Measurements from ENCODE around the gene WDR35. TPM values are rescaled to one million over a fixed set of nuclear protein-coding genes. Genes with fewer than 3 reads are reported as not detected.

The WDR35 gene
- total RNA-seq, 1 experiment from 2014 or later, result 6.6 TPM

- Histone ChIP-seq H3K27ac (ENCODE audit: low read length) (no peak overlapping the region), H2AFZ (ENCODE audit: low read length) (peak overlapping the region; percentile 98), H3K27me3 (ENCODE audit: low read length) (no peaks in the 10 kb centered on the region), H3K4me2 (ENCODE audit: low read length) (peak overlapping the region; percentile 93), H3F3A (ENCODE audit: low read length, unreplicated experiment) (no peaks in the 10 kb centered on the region), H3K9me3 (ENCODE audit: low read length) (no peaks in the 10 kb centered on the region), H3K9me2 (replicated peaks; ENCODE audit: low read length) (no peaks in the 10 kb centered on the region), H3K4me3 (ENCODE audit: low read length) (peak overlapping the region; percentile 69), H3K4me1 (ENCODE audit: insufficient read depth, low read length) (peaks cover 18% of the 10 kb centered on the region), H3K36me3 (ENCODE audit: low read depth, low read length) (no peaks in the 10 kb centered on the region), H3K9ac (ENCODE audit: low read length) (no peak overlapping the region), H3K79me2 (ENCODE audit: low read length) (no peaks in the 10 kb centered on the region), H4K20me1 (ENCODE audit: low read length) (no peaks in the 10 kb centered on the region)
- DNase-seq, result no peak
- BruUV-seq (replicated peaks), result no TSS peak
- CTCF ChIA-PET, result interaction anchor here (0.6 kb wide), 1 partner anchor 64 kb away, joined by 3 read pairs; no protein-coding TSS in a partner anchor
- POLR2A ChIA-PET (ENCODE audit: unreplicated experiment), result no interaction called here
- TF ChIP-seq EZH2 (IDR thresholded peaks at IDR 0.05; ENCODE audit: low read length, unreplicated experiment) (no peak), CTCF (conservative IDR thresholded peaks at IDR 0.05; ENCODE audit: low read depth, low read length) (no peak), EZH2phosphoT487 (IDR thresholded peaks at IDR 0.05; ENCODE audit: borderline replicate concordance, low read length) (no peak)
- intact Hi-C loops (cut with micrococcal nuclease), result no loop called here
- ATAC-seq, result no peak
Measured at GRCh38 chr2:20011276-20012031, 21.5 kb upstream of the WDR35 start.

GRCh38 chr2:20008703-20009102, 18.8 kb upstream of the WDR35 start:
- H3K4me3 ChIP-seq (ENCODE audit: low read length), result no peak overlapping the region
- no peaks in the 10 kb centered on the region for H3K27me3 ChIP-seq (ENCODE audit: low read length)
- BruUV-seq (replicated peaks), result no TSS peak
- no peaks in the 10 kb centered on the region for H3K79me2 ChIP-seq (ENCODE audit: low read length)
- no peaks in the 10 kb centered on the region for H3K36me3 ChIP-seq (ENCODE audit: low read depth, low read length)
- no peaks in the 10 kb centered on the region for H4K20me1 ChIP-seq (ENCODE audit: low read length)
- H3K9me3 ChIP-seq (ENCODE audit: low read length), result no peaks in the 10 kb centered on the region
- intact Hi-C loops (cut with micrococcal nuclease), result loop anchor here (2.0 to 5.0 kb wide), 2 partner anchors 14 to 106 kb away; partner anchors contain the start of gene TTC32
- no peaks in the 10 kb centered on the region for H3K9me2 ChIP-seq (replicated peaks; ENCODE audit: low read length)
- peak overlapping the region; percentile 48; the same call in 1 of the 2 replicates for H2AFZ ChIP-seq (ENCODE audit: low read length)
- H3F3A ChIP-seq (ENCODE audit: low read length, unreplicated experiment), result no peaks in the 10 kb centered on the region
- no peak for TF ChIP-seq EZH2phosphoT487 (IDR thresholded peaks at IDR 0.05; ENCODE audit: borderline replicate concordance, low read length)
- TF ChIP-seq CTCF (conservative IDR thresholded peaks at IDR 0.05; ENCODE audit: low read depth, low read length), result no peak
- TF ChIP-seq EZH2 (IDR thresholded peaks at IDR 0.05; ENCODE audit: low read length, unreplicated experiment), result no peak
- ChIA-PET CTCF (interaction anchor here (0.6 kb wide), 1 partner anchor 109 kb away, joined by 3 read pairs; no protein-coding TSS in a partner anchor), POLR2A (ENCODE audit: unreplicated experiment) (no interaction called here)
- peak overlapping the region; percentile 50 for H3K4me2 ChIP-seq (ENCODE audit: low read length)
- peak; percentile 57 for DNase-seq
- H3K4me1 ChIP-seq (ENCODE audit: insufficient read depth, low read length), result peaks cover 18% of the 10 kb centered on the region
- H3K9ac ChIP-seq (ENCODE audit: low read length), result no peak overlapping the region
- ATAC-seq, result peak; percentile 58
- H3K27ac ChIP-seq (ENCODE audit: low read length), result no peak overlapping the region

GRCh38 chr2:20005891-20006470, 16.1 kb upstream of the WDR35 start:
- Histone ChIP-seq H3K9ac (ENCODE audit: low read length) (no peak overlapping the region), H3F3A (ENCODE audit: low read length, unreplicated experiment) (no peaks in the 10 kb centered on the region), H3K9me3 (ENCODE audit: low read length) (no peaks in the 10 kb centered on the region), H3K4me3 (ENCODE audit: low read length) (no peak overlapping the region), H2AFZ (ENCODE audit: low read length) (no peak overlapping the region), H3K79me2 (ENCODE audit: low read length) (no peaks in the 10 kb centered on the region), H4K20me1 (ENCODE audit: low read length) (no peaks in the 10 kb centered on the region), H3K4me1 (ENCODE audit: insufficient read depth, low read length) (peaks cover 8% of the 10 kb centered on the region), H3K27ac (ENCODE audit: low read length) (no peak overlapping the region), H3K27me3 (ENCODE audit: low read length) (no peaks in the 10 kb centered on the region), H3K9me2 (replicated peaks; ENCODE audit: low read length) (no peaks in the 10 kb centered on the region), H3K4me2 (ENCODE audit: low read length) (no peak overlapping the region), H3K36me3 (ENCODE audit: low read depth, low read length) (no peaks in the 10 kb centered on the region)
- BruUV-seq (replicated peaks), result no TSS peak
- intact Hi-C loops (cut with micrococcal nuclease), result loop anchor here (5.0 kb wide), 1 partner anchor 104 kb away; the partner anchor contains the start of gene TTC32
- ChIA-PET POLR2A (ENCODE audit: unreplicated experiment) (no interaction called here), CTCF (no interaction called here)
- DNase-seq, result no peak
- no peak for ATAC-seq
- TF ChIP-seq EZH2 (IDR thresholded peaks at IDR 0.05; ENCODE audit: low read length, unreplicated experiment) (no peak), CTCF (conservative IDR thresholded peaks at IDR 0.05; ENCODE audit: low read depth, low read length) (no peak), EZH2phosphoT487 (IDR thresholded peaks at IDR 0.05; ENCODE audit: borderline replicate concordance, low read length) (no peak)
